Esophagus squamous epithelium (tissue), 4 donors: Measurements from ENCODE around the gene FKBP8.

Experiments
- POLR2A ChIP-seq, 4 donors: fragments of 450-650 bp; IDR thresholded peaks; one replicate each; pipeline ENCODE4 v1.6.1; 2017; ENCODE audit warnings: antibody characterized with exemption in 4 of 4, mild to moderate bottlenecking in 4 of 4, moderate library complexity in 3 of 4
- TF ChIP-seq, protein P1 (sequence below), 6 experiments: fragments of 450-650 bp in 4 of 6; fragments of 200-600 bp in 2 of 6; sonication (generic) in 2 of 6; IDR thresholded peaks; one replicate each; pipeline ENCODE4 v1.5.1; 2016 to 2019; ENCODE audit warnings: antibody characterized with exemption in 6 of 6, mild to moderate bottlenecking in 4 of 6, moderate library complexity in 4 of 6

DNA sequence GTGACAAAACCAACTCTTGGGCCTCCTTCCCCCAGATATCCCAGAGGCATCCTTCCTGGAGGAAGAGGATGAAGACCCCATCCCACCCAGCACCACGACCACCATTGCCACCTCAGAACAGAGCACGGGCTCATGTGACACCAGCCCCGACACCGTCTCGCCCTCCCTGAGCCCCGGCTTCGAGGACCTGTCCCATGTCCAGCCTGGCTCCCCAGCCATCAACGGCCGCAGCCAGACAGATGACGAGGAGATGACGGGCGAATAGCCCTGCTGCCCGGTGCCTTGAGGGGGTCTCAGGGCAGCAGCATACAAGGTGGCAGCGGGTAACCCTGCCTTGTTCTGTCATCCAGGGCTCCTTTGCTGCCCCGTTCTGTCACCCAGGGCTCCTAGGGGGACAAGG, 25.0 kb upstream of the FKBP8 start:
- TF ChIP-seq, protein P1, sequence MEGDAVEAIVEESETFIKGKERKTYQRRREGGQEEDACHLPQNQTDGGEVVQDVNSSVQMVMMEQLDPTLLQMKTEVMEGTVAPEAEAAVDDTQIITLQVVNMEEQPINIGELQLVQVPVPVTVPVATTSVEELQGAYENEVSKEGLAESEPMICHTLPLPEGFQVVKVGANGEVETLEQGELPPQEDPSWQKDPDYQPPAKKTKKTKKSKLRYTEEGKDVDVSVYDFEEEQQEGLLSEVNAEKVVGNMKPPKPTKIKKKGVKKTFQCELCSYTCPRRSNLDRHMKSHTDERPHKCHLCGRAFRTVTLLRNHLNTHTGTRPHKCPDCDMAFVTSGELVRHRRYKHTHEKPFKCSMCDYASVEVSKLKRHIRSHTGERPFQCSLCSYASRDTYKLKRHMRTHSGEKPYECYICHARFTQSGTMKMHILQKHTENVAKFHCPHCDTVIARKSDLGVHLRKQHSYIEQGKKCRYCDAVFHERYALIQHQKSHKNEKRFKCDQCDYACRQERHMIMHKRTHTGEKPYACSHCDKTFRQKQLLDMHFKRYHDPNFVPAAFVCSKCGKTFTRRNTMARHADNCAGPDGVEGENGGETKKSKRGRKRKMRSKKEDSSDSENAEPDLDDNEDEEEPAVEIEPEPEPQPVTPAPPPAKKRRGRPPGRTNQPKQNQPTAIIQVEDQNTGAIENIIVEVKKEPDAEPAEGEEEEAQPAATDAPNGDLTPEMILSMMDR (IDR thresholded peaks at IDR 0.05), result no peak
- no peak for TF ChIP-seq POLR2A (IDR thresholded peaks at IDR 0.05)
